HEK293T (cell line): ENCODE results near the gene AP5B1.

Source experiments
- CTCF ChIA-PET: fragments of 350-600 bp; formaldehyde crosslinking; extraction: SDS; loops from one replicate; lab custom pipeline; 2021; ENCODE audit warnings: antibody characterized with exemption, inconsistent platforms; lab: Yijun Ruan, JAX
- POLR2A ChIA-PET: fragments of 350-600 bp; formaldehyde crosslinking; extraction: SDS; loops from one replicate; lab custom pipeline; 2020; ENCODE audit warnings: antibody characterized with exemption, inconsistent platforms; lab: Yijun Ruan, JAX
- DNase-seq: peaks from one replicate; pipeline ENCODE4 v3.0.0; 2012; ENCODE audit warnings: mixed read lengths; ENCODE audit errors: extremely low spot score
- ARNT ChIP-seq: fragments of 450-650 bp; IDR thresholded peaks from 2 replicates; pipeline ENCODE4 v1.6.1; 2017; ENCODE audit warnings: mild to moderate bottlenecking
- BHLHE40 ChIP-seq: fragments of 450-650 bp; IDR thresholded peaks from 2 replicates; pipeline ENCODE4 v1.6.1; 2016; ENCODE audit warnings: mild to moderate bottlenecking, moderate library complexity, borderline replicate concordance
- CTBP1 ChIP-seq: fragments of 450-650 bp; IDR thresholded peaks from 2 replicates; pipeline ENCODE4 v1.6.1; 2016; ENCODE audit warnings: borderline replicate concordance
- ELF4 ChIP-seq: fragments of 450-650 bp; IDR thresholded peaks from 2 replicates; pipeline ENCODE4 v1.6.1; 2017; ENCODE audit warnings: antibody characterized with exemption
- FOXA1 ChIP-seq: fragments of 450-650 bp; IDR thresholded peaks from 2 replicates; pipeline ENCODE4 v1.6.1; 2016; ENCODE audit warnings: mild to moderate bottlenecking
- FOXK2 ChIP-seq: fragments of 450-650 bp; IDR thresholded peaks from 2 replicates; pipeline ENCODE4 v1.6.1; 2016; ENCODE audit warnings: mild to moderate bottlenecking
- FOXM1 ChIP-seq: fragments of 450-650 bp; IDR thresholded peaks from 2 replicates; pipeline ENCODE4 v1.6.1; 2017; ENCODE audit warnings: mild to moderate bottlenecking, borderline replicate concordance
- HDGF ChIP-seq: fragments of 450-650 bp; IDR thresholded peaks from 2 replicates; pipeline ENCODE4 v1.6.1; 2017; ENCODE audit warnings: antibody characterized with exemption, borderline replicate concordance
- L3MBTL2 ChIP-seq: fragments of 450-650 bp; conservative IDR thresholded peaks from 2 replicates; pipeline ENCODE4 v1.6.1; 2016; ENCODE audit warnings: mild to moderate bottlenecking
- LEF1 ChIP-seq: fragments of 450-650 bp; IDR thresholded peaks from 2 replicates; pipeline ENCODE4 v1.6.1; 2017; ENCODE audit warnings: mild to moderate bottlenecking, borderline replicate concordance
- NFRKB ChIP-seq: fragments of 450-650 bp; IDR thresholded peaks from 2 replicates; pipeline ENCODE4 v1.6.1; 2016; ENCODE audit warnings: mild to moderate bottlenecking, moderate library complexity
- PKNOX1 ChIP-seq: fragments of 450-650 bp; IDR thresholded peaks from 2 replicates; pipeline ENCODE4 v1.6.1; 2016
- SP1 ChIP-seq: fragments of 450-650 bp; IDR thresholded peaks from 2 replicates; pipeline ENCODE4 v1.6.1; 2017
- SUZ12 ChIP-seq: fragments of 450-650 bp; IDR thresholded peaks from 2 replicates; pipeline ENCODE4 v1.6.1; 2016; ENCODE audit warnings: mild to moderate bottlenecking
- TARDBP ChIP-seq: fragments of 450-650 bp; IDR thresholded peaks from 2 replicates; pipeline ENCODE4 v1.6.1; 2016
- ZNF384 ChIP-seq: fragments of 450-650 bp; IDR thresholded peaks from 2 replicates; pipeline ENCODE4 v1.6.1; 2016

AP5B1 gene

GRCh38 chr11:65803797-65804492 lies 23.2 kb upstream of the AP5B1 start:
- POLR2A ChIA-PET, result interaction anchor here (0.7 kb wide), 1 partner anchor 248 kb away, joined by 3 read pairs; the partner anchor contains the start of gene SF3B2
- CTCF ChIA-PET, result no interaction called here
- TF ChIP-seq CTBP1 (no peak), ELF4 (no peak), SUZ12 (no peak), BHLHE40 (no peak), FOXM1 (no peak), L3MBTL2 (no peak), FOXK2 (no peak), PKNOX1 (no peak), NFRKB (no peak), SP1 (no peak), LEF1 (no peak), HDGF (no peak), TARDBP (no peak)
- DNase-seq, result no peak

- ChIA-PET CTCF (interaction anchor here (1.8 kb wide), 1 partner anchor 23 kb away, joined by 5 read pairs; no protein-coding TSS in a partner anchor), POLR2A (interaction anchor here (1.1 kb wide), 1 partner anchor 92 kb away, joined by 4 read pairs; no protein-coding TSS in a partner anchor)
- no peak for DNase-seq
- no peak for TF ChIP-seq SUZ12
Measured at GRCh38 chr11:65802841-65803240, 22.1 kb upstream of the AP5B1 start.

GRCh38 chr11:65801153-65801987 lies 20.6 kb upstream of the AP5B1 start:
- no peak for DNase-seq
- CTCF ChIA-PET, result interaction anchor here (1.8 kb wide), 1 partner anchor 22 kb away, joined by 5 read pairs; no protein-coding TSS in a partner anchor
- TF ChIP-seq SP1 (no peak), L3MBTL2 (no peak), ARNT (no peak), TARDBP (no peak)
- POLR2A ChIA-PET, result interaction anchor here (1.1 kb wide), 1 partner anchor 91 kb away, joined by 4 read pairs; no protein-coding TSS in a partner anchor

GRCh38 chr11:65798882-65799281 lies 18.1 kb upstream of the AP5B1 start:
- TF ChIP-seq HDGF (no peak), TARDBP (no peak), BHLHE40 (no peak), FOXM1 (no peak), ELF4 (no peak), NFRKB (no peak), LEF1 (no peak), L3MBTL2 (no peak), ARNT (no peak), ZNF384 (no peak)
- no peak for DNase-seq
- ChIA-PET POLR2A (interaction anchor here (1.1 kb wide), 1 partner anchor 10 kb away, joined by 3 read pairs; no protein-coding TSS in a partner anchor), CTCF (no interaction called here)

- DNase-seq, result no peak
- ChIA-PET POLR2A (no interaction called here), CTCF (interaction anchor here (0.6 kb wide), 1 partner anchor 1915 kb away, joined by 10 read pairs; no protein-coding TSS in a partner anchor)
- TF ChIP-seq FOXK2 (no peak), NFRKB (no peak), BHLHE40 (no peak), PKNOX1 (no peak), LEF1 (no peak), SUZ12 (no peak), ARNT (no peak), L3MBTL2 (no peak), CTBP1 (no peak), HDGF (no peak), FOXM1 (no peak), ZNF384 (no peak), SP1 (no peak), FOXA1 (no peak), ELF4 (no peak), TARDBP (no peak)
Measured at GRCh38 chr11:65797711-65798110, 16.9 kb upstream of the AP5B1 start.

- TF ChIP-seq BHLHE40, result no peak
- no peak for TF ChIP-seq FOXA1
- no peak for TF ChIP-seq CTBP1
- no peak for TF ChIP-seq ARNT
- no peak for TF ChIP-seq NFRKB
- no peak for TF ChIP-seq FOXM1
- ChIA-PET CTCF (interaction anchor here (0.7 kb wide), 1 partner anchor 27 kb away, joined by 3 read pairs; no protein-coding TSS in a partner anchor), POLR2A (no interaction called here)
- DNase-seq, result no peak
Measured at GRCh38 chr11:65796726-65797601, 16.2 kb upstream of the AP5B1 start.
